CD14-positive monocyte (primary cell): Measurements from ENCODE around the gene C11orf71. TPM values are rescaled to one million over a fixed set of nuclear protein-coding genes. Genes with fewer than 3 reads are reported as not detected.

Experiments used
- DNase-seq, 3 donors: peaks; one replicate each; pipeline ENCODE4 v3.0.0-alpha.2; 2011 to 2022
- H2AFZ ChIP-seq: 2 replicates; pipeline ENCODE4 v1.6.0; 2012; ENCODE audit warnings: mild to moderate bottlenecking, low read depth, low read length, inconsistent platforms; ENCODE audit not compliant: insufficient read depth, poor library complexity, severe bottlenecking
- H3K27ac ChIP-seq, 2 donors: 1 replicate in 1 of 2; 2 replicates in 1 of 2; pipeline ENCODE4 v1.5.1; 2012 to 2013; ENCODE audit warnings: low read length in 2 of 2, control low read depth in 1 of 2, inconsistent platforms in 1 of 2, low read depth in 1 of 2, mild to moderate bottlenecking in 1 of 2
- H3K27me3 ChIP-seq, 2 donors: one replicate each; pipeline versions ENCODE4 v1.6.0 to v1.6.1; 2011 to 2013; ENCODE audit warnings: low read length in 2 of 2; ENCODE audit not compliant: control insufficient read depth in 2 of 2, insufficient read depth in 2 of 2
- H3K36me3 ChIP-seq, 2 donors: replicated peaks in 1 of 2; 1 replicate in 1 of 2; 2 replicates in 1 of 2; pipeline versions ENCODE4 v1.5.1 to v1.6.1; 2012 to 2013; ENCODE audit warnings: low read length in 2 of 2, control low read depth in 1 of 2, inconsistent platforms in 1 of 2, mild to moderate bottlenecking in 1 of 2; ENCODE audit not compliant: insufficient read depth in 2 of 2, control insufficient read depth in 1 of 2
- H3K4me1 ChIP-seq, 2 donors: 1 replicate in 1 of 2; 2 replicates in 1 of 2; pipeline versions ENCODE4 v1.5.1 to v1.6.1; 2012 to 2013; ENCODE audit warnings: low read length in 2 of 2, control low read depth in 1 of 2, inconsistent platforms in 1 of 2, mild to moderate bottlenecking in 1 of 2, moderate library complexity in 1 of 2; ENCODE audit not compliant: insufficient read depth in 2 of 2, control insufficient read depth in 1 of 2
- H3K4me2 ChIP-seq: replicated peaks from 2 replicates; pipeline ENCODE3; 2012; ENCODE audit warnings: low read length, moderate library complexity, mild to moderate bottlenecking; ENCODE audit not compliant: poor library complexity, severe bottlenecking; ENCODE audit errors: extremely low read depth
- H3K4me3 ChIP-seq, 3 experiments: fragments of 200-600 bp in 1 of 3; sonication (generic) in 1 of 3; replicated peaks in 1 of 3; 1 replicate in 2 of 3; 2 replicates in 1 of 3; pipeline ENCODE4 v1.5.1; 2011 to 2013; ENCODE audit warnings: low read length in 3 of 3, mild to moderate bottlenecking in 3 of 3, control low read depth in 2 of 3, low read depth in 2 of 3, inconsistent platforms in 1 of 3, moderate library complexity in 1 of 3
- H3K79me2 ChIP-seq: 2 replicates; pipeline ENCODE4 v1.6.0; 2012; ENCODE audit warnings: mild to moderate bottlenecking, control low read depth, inconsistent platforms, low read length, moderate library complexity; ENCODE audit not compliant: insufficient read depth
- H3K9ac ChIP-seq: 2 replicates; pipeline ENCODE4 v1.6.0; 2017; ENCODE audit warnings: low read length, mild to moderate bottlenecking; ENCODE audit not compliant: insufficient read depth, poor library complexity, severe bottlenecking
- H3K9me3 ChIP-seq, 2 donors: replicated peaks in 1 of 2; 1 replicate in 1 of 2; 2 replicates in 1 of 2; pipeline versions ENCODE4 v1.5.1 to v1.6.1; 2012 to 2013; ENCODE audit warnings: low read length in 2 of 2, control low read depth in 1 of 2; ENCODE audit not compliant: control insufficient read depth in 1 of 2, insufficient read depth in 1 of 2
- H4K20me1 ChIP-seq: 2 replicates; pipeline ENCODE4 v1.6.0; 2012; ENCODE audit warnings: mild to moderate bottlenecking, low read length, control low read depth, moderate library complexity; ENCODE audit not compliant: insufficient read depth
- H3K27ac Mint-ChIP-seq, 7 donors: one replicate each; pipeline ENCODE4 v1.8.0; 2020; ENCODE audit warnings: mild to moderate bottlenecking in 7 of 7, mixed read lengths in 7 of 7, moderate library complexity in 6 of 7, inconsistent platforms in 2 of 7
- H3K27me3 Mint-ChIP-seq, 3 donors: one replicate each; pipeline ENCODE4 v1.8.0; 2021 to 2022; ENCODE audit warnings: low read depth in 3 of 3, mild to moderate bottlenecking in 3 of 3, mixed read lengths in 3 of 3, moderate library complexity in 3 of 3, inconsistent platforms in 1 of 3
- H3K36me3 Mint-ChIP-seq, 2 donors: one replicate each; pipeline ENCODE4 v1.8.0; 2020; ENCODE audit warnings: mixed read lengths in 2 of 2, inconsistent platforms in 1 of 2, mild to moderate bottlenecking in 1 of 2
- H3K4me1 Mint-ChIP-seq: one replicate; pipeline ENCODE4 v1.8.0; 2020; ENCODE audit warnings: mild to moderate bottlenecking, mixed read lengths
- H3K4me3 Mint-ChIP-seq, 2 donors: one replicate each; pipeline ENCODE4 v1.8.0; 2020; ENCODE audit warnings: mild to moderate bottlenecking in 2 of 2, mixed read lengths in 2 of 2, moderate library complexity in 1 of 2
- H3K9me3 Mint-ChIP-seq, 7 donors: one replicate each; pipeline ENCODE4 v1.8.0; 2020 to 2022; ENCODE audit warnings: mixed read lengths in 7 of 7, mild to moderate bottlenecking in 6 of 7, moderate library complexity in 6 of 7, inconsistent platforms in 2 of 7
- CTCF ChIP-seq: fragments of 200-600 bp; IDR thresholded peaks from one replicate; pipeline ENCODE4 v1.8.0; 2022; ENCODE audit warnings: antibody characterized with exemption, mild to moderate bottlenecking
- WGBS: methylation state at CpG from one replicate; pipeline ENCODE4 v1.1.5; 2013; ENCODE audit warnings: missing lambda C conversion rate; ENCODE audit not compliant: insufficient coverage; 5-methylcytosine and 5-hydroxymethylcytosine counted together
- intact Hi-C, 2 donors: fragments of 100-400 bp; cut with micrococcal nuclease; formaldehyde crosslinking; loops; one replicate each; pipeline versions ENCODE4 v1.15.0 to v1.15.1; 2023
- polyA plus RNA-seq, 3 donors: library from polyadenylated mRNA; depleted of rRNA in 1 of 3; unstranded in 2 of 3; stranded (reverse) in 1 of 3; fragments of 300-500 nt in 2 of 3; fragments of >200 nt in 1 of 3; fragmentation: Illumina TruSeq in 2 of 3; gene quantifications; 1 replicate in 2 of 3; 2 replicates in 1 of 3; pipeline ENCODE4 v1.2.3, GENCODE V29; 2012 to 2021

The C11orf71 gene
- polyA plus RNA-seq, 3 donors, result 9.3 to 23.0 (median 14.2) TPM

GRCh38 chr11:114441921-114442320 is 41.6 kb upstream of the C11orf71 start:
- no peak overlapping the region for H3K27ac Mint-ChIP-seq
- H3K4me3 ChIP-seq, result no peak overlapping the region

GRCh38 chr11:114440971-114441763 is 40.9 kb upstream of the C11orf71 start:
- DNase-seq, result no peak
- H3K36me3 Mint-ChIP-seq, result peaks cover 9 to 14% of the 10 kb centered on the region in 2 donors
- 100% methylated on average over 1 of the region's 7 CpGs for WGBS
- peaks cover 16% of the 10 kb centered on the region for H3K4me1 Mint-ChIP-seq
- TF ChIP-seq CTCF, result no peak
- H3K9ac ChIP-seq, result no peak overlapping the region
- no peaks in the 10 kb centered on the region for H3K9me3 Mint-ChIP-seq
- H3K4me3 Mint-ChIP-seq, result no peak overlapping the region
- H4K20me1 ChIP-seq, result no peaks in the 10 kb centered on the region
- no peaks in the 10 kb centered on the region for H3K79me2 ChIP-seq
- intact Hi-C loops, result no loop called here
- H2AFZ ChIP-seq, result no peak overlapping the region
- peaks cover 0 to 5% (median 2%) of the 10 kb centered on the region in 3 donors for H3K27me3 Mint-ChIP-seq
- peaks cover 14 to 16% of the 10 kb centered on the region in 2 donors for H3K4me1 ChIP-seq
- no peaks in the 10 kb centered on the region for H3K27me3 ChIP-seq
- no peaks in the 10 kb centered on the region for H3K36me3 ChIP-seq
- no peak overlapping the region for H3K27ac ChIP-seq
- no peak overlapping the region for H3K27ac Mint-ChIP-seq
- H3K4me3 ChIP-seq, result no peak overlapping the region
- no peak overlapping the region for H3K4me2 ChIP-seq
- no peaks in the 10 kb centered on the region for H3K9me3 ChIP-seq

More at GRCh38 chr11:114441921-114442320, 41.6 kb upstream of the C11orf71 start:
- Histone ChIP-seq H3K4me1 (peaks cover 14 to 16% of the 10 kb centered on the region in 2 donors), H3K4me2 (no peak overlapping the region), H2AFZ (no peak overlapping the region), H3K9ac (no peak overlapping the region), H3K27ac (no peak overlapping the region), H4K20me1 (no peaks in the 10 kb centered on the region), H3K79me2 (no peaks in the 10 kb centered on the region), H3K9me3 (no peaks in the 10 kb centered on the region), H3K36me3 (no peaks in the 10 kb centered on the region), H3K27me3 (no peaks in the 10 kb centered on the region)
- peaks cover 16% of the 10 kb centered on the region for H3K4me1 Mint-ChIP-seq
- peaks cover 13 to 19% of the 10 kb centered on the region in 2 donors for H3K36me3 Mint-ChIP-seq
- H3K9me3 Mint-ChIP-seq, result peaks cover 0 to 3% (median 0%) of the 10 kb centered on the region in 7 donors
- DNase-seq, result no peak
- no peak overlapping the region for H3K4me3 Mint-ChIP-seq
- no peak for TF ChIP-seq CTCF
- intact Hi-C loops, result no loop called here
- WGBS, result 100% methylated on average over 1 of the region's 2 CpGs
- H3K27me3 Mint-ChIP-seq, result peaks cover 0 to 3% (median 2%) of the 10 kb centered on the region in 3 donors
